Colonic mucosa (tissue), 4 donors: ENCODE data around the gene RSPH3. TPM values are rescaled to one million over a fixed set of nuclear protein-coding genes. Genes with fewer than 3 reads are reported as not detected.
A peak's percentile ranks its signal among the peaks of the same experiment; 100 is the strongest.

Experiments
- DNase-seq: peaks from one replicate; pipeline ENCODE4 v3.0.0-alpha.2; 2020
- H3K27ac ChIP-seq: fragments of 200-600 bp; one replicate; pipeline ENCODE4 v1.8.0; 2021
- H3K27me3 ChIP-seq: fragments of 200-600 bp; one replicate; pipeline ENCODE4 v1.8.0; 2021
- H3K36me3 ChIP-seq: fragments of 200-600 bp; one replicate; pipeline ENCODE4 v1.8.0; 2021
- H3K4me1 ChIP-seq: fragments of 200-600 bp; one replicate; pipeline ENCODE4 v1.8.0; 2021; ENCODE audit warnings: mild to moderate bottlenecking
- H3K4me3 ChIP-seq: fragments of 200-600 bp; one replicate; pipeline ENCODE4 v1.8.0; 2021
- H3K9ac ChIP-seq, 2 donors: one replicate each; pipeline ENCODE4 v1.7.0; 2013; ENCODE audit warnings: control low read depth in 2 of 2, low read depth in 2 of 2, low read length in 2 of 2
- H3K9me3 ChIP-seq: fragments of 200-600 bp; one replicate; pipeline ENCODE4 v1.8.0; 2021
- CTCF ChIP-seq: fragments of 200-600 bp; IDR thresholded peaks from one replicate; pipeline ENCODE4 v1.8.0; 2022; ENCODE audit warnings: antibody characterized with exemption, mild to moderate bottlenecking
- intact Hi-C: fragments of 100-400 bp; cut with DNase I; formaldehyde crosslinking; loops from one replicate; pipeline ENCODE4 v1.14.1; 2022
- total RNA-seq, 2 donors: library from RNA; stranded (reverse); fragmentation: NEBNext Ultra II Directional in 1 of 2; extraction: Animal tissue kit (Norgen Biotek cat#: 25700) in 1 of 2; gene quantifications; one replicate each; pipeline ENCODE4 v1.2.1, GENCODE V29; 2021
- donor health status: healthy.
- donor health status: DM: no; HTN: no; CAD: no.
- donor health status: DM: no; HTN: no; CAD: no.

RSPH3 gene
- total RNA-seq = 10 to 100 TPM; 17.5 to 19.8 TPM

GRCh38 chr6:158999666-159000403 lies at the start of gene RSPH3:
TSS of gene RSPH3 (minus strand) at chr6:159000202. CDS start at chr6:158999550, 652 bp downstream.
- Histone ChIP-seq H3K9me3 (no peaks in the 10 kb centered on the region), H3K27ac (peak within 1 kb of the TSS; percentile 82), H3K9ac (peak within 1 kb of the TSS; percentile 69 to 73), H3K4me3 (peak within 1 kb of the TSS; percentile 83), H3K36me3 (no peaks in the 10 kb centered on the region), H3K27me3 (no peaks in the 10 kb centered on the region), H3K4me1 (no peaks in the 10 kb centered on the region)
- peak; percentile 97 for DNase-seq
- no peak for TF ChIP-seq CTCF
- intact Hi-C loops = no loop called here

- intact Hi-C loops = no loop called here
Observed at GRCh38 chr6:159047891-159048685, 48.1 kb upstream of the RSPH3 start.

GRCh38 chr6:159045801-159046200 lies 45.8 kb upstream of the RSPH3 start:
- no peak overlapping the region for H3K27ac ChIP-seq
- H3K9me3 ChIP-seq = no peaks in the 10 kb centered on the region
- H3K4me3 ChIP-seq = no peak overlapping the region
- no peak overlapping the region for H3K9ac ChIP-seq
- no peaks in the 10 kb centered on the region for H3K27me3 ChIP-seq
- DNase-seq = no peak
- intact Hi-C loops = no loop called here
- TF ChIP-seq CTCF = no peak
- H3K4me1 ChIP-seq = no peaks in the 10 kb centered on the region
- H3K36me3 ChIP-seq = no peaks in the 10 kb centered on the region

More at GRCh38 chr6:159047891-159048685, 48.1 kb upstream of the RSPH3 start:
- H3K27ac ChIP-seq = no peak overlapping the region
- H3K4me1 ChIP-seq = no peaks in the 10 kb centered on the region
- no peak for DNase-seq
- H3K4me3 ChIP-seq = no peak overlapping the region
- H3K27me3 ChIP-seq = no peaks in the 10 kb centered on the region
- no peak overlapping the region for H3K9ac ChIP-seq
- H3K9me3 ChIP-seq = no peaks in the 10 kb centered on the region
- no peaks in the 10 kb centered on the region for H3K36me3 ChIP-seq
- TF ChIP-seq CTCF = no peak

GRCh38 chr6:159044899-159045727 lies 45.1 kb upstream of the RSPH3 start, which contains the start of gene TAGAP:
TSS of gene TAGAP (minus strand) at chr6:159044991. CDS start at chr6:159044146, 845 bp downstream.
- Histone ChIP-seq H3K4me1 (no peaks in the 10 kb centered on the region), H3K27me3 (no peaks in the 10 kb centered on the region), H3K4me3 (peak within 1 kb of the TSS; percentile 8), H3K9ac (peak within 1 kb of the TSS; percentile 19 to 40), H3K27ac (peak within 1 kb of the TSS; percentile 48), H3K36me3 (no peaks in the 10 kb centered on the region), H3K9me3 (no peaks in the 10 kb centered on the region)
- intact Hi-C loops = no loop called here
- TF ChIP-seq CTCF = no peak
- peak; percentile 72 for DNase-seq

- peak; percentile 14 for DNase-seq
- peak overlapping the region; percentile 48 for H3K27ac ChIP-seq
- no peaks in the 10 kb centered on the region for H3K27me3 ChIP-seq
- intact Hi-C loops = loop anchor here (2.0 kb wide), 1 partner anchor 61 kb away; no protein-coding TSS in a partner anchor
- peak overlapping the region; percentile 19 to 40 for H3K9ac ChIP-seq
- H3K4me1 ChIP-seq = no peaks in the 10 kb centered on the region
- H3K9me3 ChIP-seq = no peaks in the 10 kb centered on the region
- H3K4me3 ChIP-seq = peak overlapping the region; percentile 8
- no peaks in the 10 kb centered on the region for H3K36me3 ChIP-seq
- TF ChIP-seq CTCF = no peak
Observed at GRCh38 chr6:159043947-159044346, 43.9 kb upstream of the RSPH3 start.
